ENCODE data around the gene STK35. TPM values are rescaled to one million over a fixed set of nuclear protein-coding genes. Genes with fewer than 3 reads are reported as not detected.

STK35 gene
- total and polyA plus RNA-seq, 9 of the 15 experiments (the other 6 are each of a cell fraction or from before 2014, with no cell fraction given): 1.0 to 11.0 (median 6.3) TPM

- no peak for TF ChIP-seq ZNF280B (CRISPR knock-in tag; IDR thresholded peaks at IDR 0.05)
- TF ChIP-seq ILF3 (IDR thresholded peaks at IDR 0.05; ENCODE audit: borderline replicate concordance): no peak
- no peak for TF ChIP-seq LARP7 (IDR thresholded peaks at IDR 0.05)
- TF ChIP-seq E2F3 (CRISPR knock-in tag; IDR thresholded peaks at IDR 0.05): no peak
- TF ChIP-seq SAFB2 (IDR thresholded peaks at IDR 0.05; ENCODE audit: borderline replicate concordance, low read depth, low read length, severe bottlenecking): no peak
- no peak for TF ChIP-seq ARID3B (CRISPR knock-in tag; IDR thresholded peaks at IDR 0.05; ENCODE audit: borderline replicate concordance)
These were observed 95.5 kb downstream of the STK35 start (continued) for GRCh38 chr20:2197166-2197565.

Small RNA genes within 50 kb of the gene (small RNA-seq; reads per million reads assigned to genes)
- not detected for gene RPL7P2

Other genes with a start within 250 kb of the STK35 start
- gene SIRPA, start 206.4 kb upstream of the STK35 start, total RNA-seq (2014; rRNA removed): 0.04 TPM in 1 of 2 replicates, not detected in the other
- 0.10 and 0.11 TPM in 2 replicates for gene SIRPA, start 206.4 kb upstream of the STK35 start, total RNA-seq (2014; rRNA removed; fragmentation: Illumina TruSeq; extraction: Trizol)
- 0.23 and 0.25 TPM in 2 replicates for gene SIRPA, start 206.4 kb upstream of the STK35 start, total RNA-seq (2015; rRNA removed; fragmentation: Illumina TruSeq; extraction: Trizol)
- gene SIRPA, start 206.4 kb upstream of the STK35 start, total RNA-seq (2021): 0.40 and 0.56 TPM in 2 replicates
- gene SIRPA, start 206.4 kb upstream of the STK35 start, polyA plus RNA-seq (2011; rRNA removed): 0.08 and 4.4 TPM in 2 replicates
- 0.25 and 0.28 TPM in 2 replicates for gene SIRPA, start 206.4 kb upstream of the STK35 start, polyA plus RNA-seq (2014; fragmentation: Illumina TruSeq; extraction: Trizol)
- gene SIRPA, start 206.4 kb upstream of the STK35 start, polyA plus RNA-seq (2014; fragmentation: Nextera tagmentation; extraction: Ambion mirVana): under 1 TPM in 1 of 2 experiments, not detected in 1; 0.01 TPM
- 0.08 and 0.09 TPM in 2 replicates for gene SIRPA, start 206.4 kb upstream of the STK35 start, polyA plus RNA-seq (2014; rRNA removed)
- gene PDYN, start 107.8 kb upstream of the STK35 start, total RNA-seq (2014; rRNA removed): not detected in 2 replicates
- gene PDYN, start 107.8 kb upstream of the STK35 start, total RNA-seq (2014; rRNA removed; fragmentation: Illumina TruSeq; extraction: Trizol): not detected in 2 replicates
- not detected in 2 replicates for gene PDYN, start 107.8 kb upstream of the STK35 start, total RNA-seq (2015; rRNA removed; fragmentation: Illumina TruSeq; extraction: Trizol)
- gene PDYN, start 107.8 kb upstream of the STK35 start, total RNA-seq (2021): not detected in 2 replicates
- gene PDYN, start 107.8 kb upstream of the STK35 start, polyA plus RNA-seq (2011; rRNA removed): not detected in 2 replicates
- not detected in 2 replicates for gene PDYN, start 107.8 kb upstream of the STK35 start, polyA plus RNA-seq (2014; fragmentation: Illumina TruSeq; extraction: Trizol)
- not detected for gene PDYN, start 107.8 kb upstream of the STK35 start, polyA plus RNA-seq (2014; fragmentation: Nextera tagmentation; extraction: Ambion mirVana)
- not detected in 2 replicates for gene PDYN, start 107.8 kb upstream of the STK35 start, polyA plus RNA-seq (2014; rRNA removed)
- not detected in 2 replicates for gene TGM3, start 194.2 kb downstream of the STK35 start, total RNA-seq (2014; rRNA removed)
- gene TGM3, start 194.2 kb downstream of the STK35 start, total RNA-seq (2014; rRNA removed; fragmentation: Illumina TruSeq; extraction: Trizol): not detected in 2 replicates
- not detected in 2 replicates for gene TGM3, start 194.2 kb downstream of the STK35 start, total RNA-seq (2015; rRNA removed; fragmentation: Illumina TruSeq; extraction: Trizol)
- gene TGM3, start 194.2 kb downstream of the STK35 start, total RNA-seq (2021): not detected in 2 replicates
- not detected in 2 replicates for gene TGM3, start 194.2 kb downstream of the STK35 start, polyA plus RNA-seq (2011; rRNA removed)
- not detected in 2 replicates for gene TGM3, start 194.2 kb downstream of the STK35 start, polyA plus RNA-seq (2014; fragmentation: Illumina TruSeq; extraction: Trizol)
- not detected for gene TGM3, start 194.2 kb downstream of the STK35 start, polyA plus RNA-seq (2014; fragmentation: Nextera tagmentation; extraction: Ambion mirVana)
- not detected in 2 replicates for gene TGM3, start 194.2 kb downstream of the STK35 start, polyA plus RNA-seq (2014; rRNA removed)